LNCAP (cell line): ENCODE measurements around the gene ALOX12.

ENCODE experiments used
- CTCF ChIP-seq: fragments of 450-650 bp; IDR thresholded peaks from 2 replicates; pipeline ENCODE4 v1.5.1; 2017; ENCODE audit warnings: mild to moderate bottlenecking

Gene ALOX12

GRCh38 chr17:7004398-7005253 lies 8.8 kb downstream of the ALOX12 start:
- peak; percentile 84 for TF ChIP-seq CTCF

GRCh38 chr17:7005716-7006115 lies 9.9 kb downstream of the ALOX12 start:
- TF ChIP-seq CTCF = no peak

- no peak for TF ChIP-seq CTCF
Measured at GRCh38 chr17:7007143-7007542, 11.3 kb downstream of the ALOX12 start.

GRCh38 chr17:7010523-7010922 lies 14.7 kb downstream of the ALOX12 start:
- no peak for TF ChIP-seq CTCF

GRCh38 chr17:7011415-7011814 lies 15.6 kb downstream of the ALOX12 start:
- no peak for TF ChIP-seq CTCF

- no peak for TF ChIP-seq CTCF
Measured at GRCh38 chr17:7011942-7012254, 16.0 kb downstream of the ALOX12 start.

- peak; percentile 75 for TF ChIP-seq CTCF
Measured at GRCh38 chr17:7014261-7014994, 18.6 kb downstream of the ALOX12 start.
